SH-SY5Y (cell line): ENCODE data around the gene TCEAL9.

Source experiments
- GATA2 ChIP-seq: IDR thresholded peaks from 2 replicates; pipeline ENCODE4 v1.6.1; 2011; ENCODE audit warnings: mild to moderate bottlenecking, low read depth, low read length
- GATA3 ChIP-seq: IDR thresholded peaks from 2 replicates; pipeline ENCODE4 v1.6.1; 2011; ENCODE audit warnings: low read depth, mild to moderate bottlenecking, low read length, moderate library complexity

TCEAL9 gene

DNA sequence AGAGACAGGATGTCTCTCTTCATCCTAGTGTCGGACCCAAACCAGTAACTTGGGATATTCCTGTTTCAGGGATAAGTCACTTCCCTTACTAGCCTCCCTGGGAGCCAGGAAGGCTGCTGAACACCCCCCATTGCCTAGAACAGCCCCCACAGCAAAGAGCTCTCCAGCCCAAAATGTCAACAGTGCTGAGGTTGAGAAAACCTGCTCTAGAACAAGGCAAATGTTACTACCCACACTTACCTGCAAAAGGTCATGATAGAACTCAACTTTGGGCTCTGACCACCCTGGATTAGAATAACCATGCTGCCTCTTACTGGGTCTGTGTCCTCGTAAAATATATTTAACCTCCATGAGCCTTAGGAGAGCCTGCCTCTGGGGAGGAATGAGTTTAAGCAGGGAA lies 40.4 kb downstream of the TCEAL9 start:
- TF ChIP-seq GATA3 (no peak), GATA2 (no peak)

DNA sequence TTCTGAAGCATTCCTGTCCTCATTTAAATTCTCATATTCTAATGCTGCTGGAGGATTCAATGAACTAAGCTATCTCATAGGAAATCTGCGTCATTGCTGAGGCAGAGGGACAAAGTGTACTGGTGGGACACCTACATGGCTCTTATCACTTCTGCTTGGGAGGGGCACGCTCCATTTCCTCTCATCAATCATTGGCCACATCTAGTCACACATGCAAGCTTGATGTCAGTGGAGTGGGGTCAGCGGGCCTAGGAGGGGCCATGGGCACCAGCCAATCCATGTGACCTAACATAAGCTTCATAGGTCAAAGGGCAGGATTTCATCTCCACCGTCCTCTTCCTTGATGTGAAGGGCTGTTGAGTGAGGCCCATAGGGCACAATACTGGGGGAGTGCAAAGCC lies 41.4 kb downstream of the TCEAL9 start:
- TF ChIP-seq GATA2 (no peak), GATA3 (no peak)

DNA sequence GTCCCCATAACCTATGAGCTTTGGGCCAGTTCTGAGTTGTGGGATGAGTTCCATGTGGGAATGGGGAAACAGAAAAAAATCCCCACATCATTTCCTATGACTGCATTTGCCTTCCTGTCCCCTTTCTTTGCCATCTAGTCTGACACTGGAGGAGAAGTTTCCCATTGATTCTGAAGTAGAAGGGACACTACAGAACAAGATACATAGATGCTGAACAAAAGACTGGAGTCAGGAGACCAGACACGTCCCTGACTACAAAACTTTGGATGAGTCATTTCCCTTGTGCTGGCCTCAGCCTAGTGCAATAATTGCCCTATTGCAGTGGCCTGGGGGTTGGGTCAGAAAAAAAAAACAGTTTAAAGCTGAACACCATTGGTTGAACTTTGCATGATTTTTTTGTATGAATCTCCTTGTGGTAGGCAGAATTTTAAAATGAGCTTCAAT lies 42.1 kb downstream of the TCEAL9 start:
- TF ChIP-seq GATA2 (no peak), GATA3 (no peak)

DNA sequence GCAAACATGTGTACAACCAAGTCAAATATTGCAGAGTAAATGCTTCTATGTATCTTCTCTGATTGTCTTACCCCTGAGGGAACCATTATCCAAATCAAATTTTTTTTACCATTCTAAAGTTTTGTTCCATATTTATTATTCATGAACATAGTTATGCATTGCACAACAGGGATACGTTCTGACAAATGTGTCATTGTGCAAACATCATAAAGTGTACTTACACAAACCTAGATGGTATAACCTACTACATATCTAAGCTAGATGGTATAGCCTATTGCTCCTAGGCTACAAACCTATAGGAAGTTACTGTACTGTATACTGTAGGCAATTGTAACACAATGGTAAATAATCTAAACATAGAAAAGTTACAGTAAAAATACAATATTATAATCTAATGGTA lies 43.4 kb downstream of the TCEAL9 start:
- TF ChIP-seq GATA2 (no peak), GATA3 (no peak)

DNA sequence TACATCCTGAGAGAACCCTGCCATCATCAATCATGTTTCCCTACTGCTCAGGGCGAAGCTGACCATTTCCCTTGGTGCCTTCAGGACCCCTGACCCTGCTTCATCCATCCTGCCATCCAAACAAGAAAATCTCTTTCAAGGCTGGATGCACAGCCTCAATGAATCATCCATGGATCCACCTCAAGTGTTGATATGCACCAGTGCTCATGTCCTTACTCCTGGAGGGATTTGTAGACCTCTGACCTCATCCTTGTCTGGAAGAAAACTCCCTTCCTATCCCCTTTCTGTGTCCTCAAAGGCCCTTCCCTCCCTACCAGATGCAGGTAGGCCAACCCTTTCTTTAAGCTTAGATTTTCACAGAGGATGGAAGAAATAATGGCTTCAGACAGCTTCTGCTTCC lies 44.6 kb downstream of the TCEAL9 start:
- no peak for TF ChIP-seq GATA3
- no peak for TF ChIP-seq GATA2

DNA sequence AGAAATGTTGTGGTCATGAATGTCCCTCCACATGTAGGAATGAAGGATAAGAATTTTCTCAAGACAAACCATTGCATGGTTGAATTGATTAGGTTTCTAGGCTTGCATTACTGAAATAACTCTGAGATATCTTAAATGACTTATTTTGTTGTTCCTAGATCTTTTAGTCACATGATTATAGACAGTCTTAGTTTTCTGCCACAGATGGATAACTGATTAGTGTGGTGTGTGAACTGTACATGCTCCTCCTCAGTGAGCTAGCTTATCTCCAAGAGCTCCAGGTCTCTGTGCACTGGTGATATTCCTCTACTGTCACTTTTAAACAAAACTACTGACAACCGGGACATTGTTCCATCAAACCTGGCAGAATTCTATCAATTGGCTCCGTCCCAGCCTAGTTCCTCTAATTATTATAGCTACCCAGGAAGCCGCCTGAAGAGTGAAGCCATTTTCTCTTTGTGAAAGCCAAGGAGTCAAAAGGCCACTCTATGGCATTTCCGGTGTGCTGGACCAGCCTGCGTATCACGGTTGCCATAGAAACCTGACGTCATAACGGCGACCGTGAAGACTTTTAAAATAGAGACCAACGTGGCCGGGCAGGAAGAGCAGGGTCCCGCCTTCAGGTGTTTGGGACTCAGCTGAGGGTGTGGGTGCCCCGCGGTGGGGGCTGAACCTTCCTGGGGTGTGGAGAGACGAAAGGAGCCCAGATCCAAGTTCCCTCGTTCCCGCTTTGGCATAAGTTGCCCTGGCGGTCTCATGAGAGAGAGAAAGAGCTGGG lies 48.1 kb downstream of the TCEAL9 start:
- no peak for TF ChIP-seq GATA2

DNA sequence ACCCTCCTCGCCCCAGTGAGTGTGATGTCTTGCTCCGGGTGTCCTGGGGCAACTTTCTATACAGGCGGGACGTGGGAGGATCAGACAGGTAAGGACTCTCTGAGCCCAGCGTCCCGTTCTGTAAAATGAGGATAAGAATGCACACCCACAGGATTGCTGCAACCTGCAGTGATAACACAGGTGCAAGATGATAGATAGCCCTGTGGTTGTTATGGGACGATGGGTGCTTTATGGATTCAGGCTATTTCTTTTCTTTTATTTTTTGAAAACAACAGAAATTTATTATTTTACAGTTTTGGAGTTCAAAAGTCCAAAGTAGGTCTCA lies 48.7 kb downstream of the TCEAL9 start:
- TF ChIP-seq GATA2 (no peak), GATA3 (no peak)

DNA sequence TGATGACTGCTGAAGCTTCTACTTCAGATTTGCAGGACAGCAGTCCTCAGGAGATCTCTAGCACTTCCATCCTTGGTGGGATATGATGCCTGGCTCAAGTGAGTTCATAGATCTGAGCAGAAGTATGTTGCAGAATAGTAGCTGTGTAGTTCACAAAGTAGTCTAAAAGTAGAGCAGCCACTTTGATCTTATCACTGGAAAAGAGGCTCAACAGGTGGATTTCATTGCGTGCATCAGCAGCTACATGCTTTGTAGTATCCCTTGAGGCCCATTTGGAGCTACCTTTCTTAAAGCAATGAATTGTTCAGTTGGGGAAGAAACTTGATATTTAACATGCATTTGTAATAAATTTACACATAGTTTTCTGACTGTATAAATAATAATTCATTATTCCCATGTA lies 50.0 kb downstream of the TCEAL9 start:
- TF ChIP-seq GATA2 (no peak), GATA3 (no peak)

DNA sequence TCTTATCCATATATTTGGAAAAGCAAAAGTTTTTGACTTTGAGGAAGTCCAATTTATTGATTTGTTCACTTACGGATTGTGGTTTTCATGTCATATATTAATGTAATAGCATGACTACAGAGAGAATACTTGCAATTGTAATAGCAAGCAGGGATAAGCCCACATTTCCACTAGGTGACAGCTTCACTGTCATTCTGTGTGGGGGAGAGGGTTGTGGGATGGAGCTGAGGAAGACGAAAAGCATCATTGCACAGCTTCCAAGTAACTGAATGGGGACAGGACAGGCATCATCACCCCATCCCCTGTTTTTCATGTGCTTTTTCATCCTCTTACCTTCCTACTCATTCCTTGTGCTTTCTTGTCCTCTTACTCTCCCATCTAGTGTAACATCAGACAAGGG lies 51.5 kb downstream of the TCEAL9 start:
- TF ChIP-seq GATA3, result no peak
